T-helper 9 cell (primary cell): ENCODE measurements around the gene MAGEA2B.
"Not testable (repeated sequence)": the region's sequence is repeated elsewhere in the genome, so short reads cannot be mapped to it uniquely, and the experiment has no call there.

Experiments used
- DNase-seq: peaks from one replicate; pipeline ENCODE4 v3.0.0-alpha.2; 2020
- total RNA-seq, 2 donors: gene quantifications; one replicate each; lab custom pipeline; 2026; lab: John Stamatoyannopoulos, UW

Gene MAGEA2B, protein sequence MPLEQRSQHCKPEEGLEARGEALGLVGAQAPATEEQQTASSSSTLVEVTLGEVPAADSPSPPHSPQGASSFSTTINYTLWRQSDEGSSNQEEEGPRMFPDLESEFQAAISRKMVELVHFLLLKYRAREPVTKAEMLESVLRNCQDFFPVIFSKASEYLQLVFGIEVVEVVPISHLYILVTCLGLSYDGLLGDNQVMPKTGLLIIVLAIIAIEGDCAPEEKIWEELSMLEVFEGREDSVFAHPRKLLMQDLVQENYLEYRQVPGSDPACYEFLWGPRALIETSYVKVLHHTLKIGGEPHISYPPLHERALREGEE
- 0 reads per million in 2 donors for total RNA-seq

DNA sequence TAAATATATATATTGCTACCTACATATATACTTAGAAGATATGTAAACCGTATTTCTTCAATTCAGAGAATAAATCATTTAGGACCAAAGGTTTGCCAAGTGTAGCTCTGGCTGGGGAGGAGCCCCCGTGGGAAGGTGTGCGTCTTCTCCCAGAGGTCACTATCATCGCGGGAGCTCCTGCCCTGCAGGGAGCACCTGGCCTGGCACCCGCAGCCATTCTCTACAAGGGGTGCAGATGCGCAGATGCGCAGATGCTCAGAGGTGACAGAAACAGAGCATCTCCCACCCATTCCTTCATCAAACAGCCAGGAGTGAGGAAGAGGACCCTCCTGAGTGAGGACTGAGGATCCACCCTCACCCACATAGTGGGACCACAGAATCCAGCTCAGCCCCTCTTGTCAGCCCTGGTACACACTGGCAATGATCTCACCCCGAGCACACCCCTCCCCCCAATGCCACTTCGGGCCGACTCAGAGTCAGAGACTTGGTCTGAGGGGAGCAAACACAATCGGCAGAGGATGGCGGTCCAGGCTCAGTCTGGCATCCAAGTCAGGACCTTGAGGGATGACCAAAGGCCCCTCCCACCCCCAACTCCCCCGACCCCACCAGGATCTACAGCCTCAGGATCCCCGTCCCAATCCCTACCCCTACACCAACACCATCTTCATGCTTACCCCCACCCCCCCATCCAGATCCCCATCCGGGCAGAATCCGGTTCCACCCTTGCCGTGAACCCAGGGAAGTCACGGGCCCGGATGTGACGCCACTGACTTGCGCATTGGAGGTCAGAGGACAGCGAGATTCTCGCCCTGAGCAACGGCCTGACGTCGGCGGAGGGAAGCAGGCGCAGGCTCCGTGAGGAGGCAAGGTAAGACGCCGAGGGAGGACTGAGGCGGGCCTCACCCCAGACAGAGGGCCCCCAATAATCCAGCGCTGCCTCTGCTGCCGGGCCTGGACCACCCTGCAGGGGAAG lies at the start of gene MAGEA2B:
Gene MAGEA2B (plus strand): TSS at position 814 of the 973 bp plus-strand sequence. CDS start 2,479 bp downstream, outside the sequence.
- DNase-seq, result not testable (repeated sequence)

DNA sequence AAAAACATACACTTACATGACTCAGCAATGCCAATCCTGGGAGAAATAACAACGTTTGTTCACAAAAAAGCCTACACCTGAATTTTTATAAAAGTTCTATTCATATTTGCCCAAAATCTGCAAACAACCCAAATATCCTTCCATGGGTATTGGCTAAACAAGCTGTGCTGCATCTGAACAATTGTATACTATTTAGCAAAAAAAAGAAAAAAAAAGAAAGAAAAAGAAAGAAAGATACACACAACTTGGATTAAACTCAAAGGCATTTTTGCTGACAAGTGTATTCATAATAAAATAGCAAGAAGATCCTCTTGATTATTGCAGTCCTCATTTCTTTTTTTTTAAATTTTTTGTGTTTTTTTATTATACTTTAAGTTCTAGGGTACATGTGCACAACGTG lies 40.3 kb upstream of the MAGEA2B start:
- DNase-seq, result no peak

DNA sequence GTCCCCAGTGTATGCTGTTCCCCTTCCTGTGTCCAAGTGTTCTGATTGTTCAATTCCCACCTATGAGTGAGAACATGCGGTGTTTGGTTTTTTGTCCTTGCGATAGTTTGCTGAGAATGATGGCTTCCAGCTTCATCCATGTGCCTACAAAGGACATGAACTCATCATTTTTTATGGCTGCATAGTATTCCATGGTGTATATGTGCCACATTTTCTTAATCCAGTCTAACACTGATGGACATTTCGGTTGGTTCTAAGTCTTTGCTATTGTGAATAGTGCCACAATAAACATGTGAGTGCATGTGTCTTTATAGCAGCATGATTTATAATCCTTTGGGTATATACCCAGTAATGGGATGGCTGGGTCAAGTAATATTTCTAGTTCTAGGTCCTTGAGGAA lies 39.8 kb upstream of the MAGEA2B start:
- DNase-seq, result not testable (repeated sequence)

DNA sequence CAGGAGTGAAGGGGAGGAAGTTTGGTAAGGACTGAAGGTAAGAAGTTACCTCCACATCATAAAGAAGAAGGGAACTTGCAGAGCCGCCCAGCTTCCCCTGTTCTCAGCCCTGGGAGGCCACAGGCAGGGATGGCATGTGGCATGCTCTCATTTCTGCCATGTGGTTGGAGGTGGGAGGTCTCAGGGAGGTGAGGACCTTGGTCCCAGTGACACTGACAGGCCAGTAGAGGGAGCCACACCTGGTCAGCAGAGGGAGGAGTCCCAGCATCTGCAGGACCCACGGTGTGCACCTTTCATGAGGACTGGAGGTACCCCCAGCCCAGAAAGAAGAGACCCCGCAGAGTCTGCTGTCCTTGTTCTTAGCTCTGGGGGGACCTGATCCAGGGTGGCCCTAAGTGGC lies 33.4 kb upstream of the MAGEA2B start:
- DNase-seq, result not testable (repeated sequence)

DNA sequence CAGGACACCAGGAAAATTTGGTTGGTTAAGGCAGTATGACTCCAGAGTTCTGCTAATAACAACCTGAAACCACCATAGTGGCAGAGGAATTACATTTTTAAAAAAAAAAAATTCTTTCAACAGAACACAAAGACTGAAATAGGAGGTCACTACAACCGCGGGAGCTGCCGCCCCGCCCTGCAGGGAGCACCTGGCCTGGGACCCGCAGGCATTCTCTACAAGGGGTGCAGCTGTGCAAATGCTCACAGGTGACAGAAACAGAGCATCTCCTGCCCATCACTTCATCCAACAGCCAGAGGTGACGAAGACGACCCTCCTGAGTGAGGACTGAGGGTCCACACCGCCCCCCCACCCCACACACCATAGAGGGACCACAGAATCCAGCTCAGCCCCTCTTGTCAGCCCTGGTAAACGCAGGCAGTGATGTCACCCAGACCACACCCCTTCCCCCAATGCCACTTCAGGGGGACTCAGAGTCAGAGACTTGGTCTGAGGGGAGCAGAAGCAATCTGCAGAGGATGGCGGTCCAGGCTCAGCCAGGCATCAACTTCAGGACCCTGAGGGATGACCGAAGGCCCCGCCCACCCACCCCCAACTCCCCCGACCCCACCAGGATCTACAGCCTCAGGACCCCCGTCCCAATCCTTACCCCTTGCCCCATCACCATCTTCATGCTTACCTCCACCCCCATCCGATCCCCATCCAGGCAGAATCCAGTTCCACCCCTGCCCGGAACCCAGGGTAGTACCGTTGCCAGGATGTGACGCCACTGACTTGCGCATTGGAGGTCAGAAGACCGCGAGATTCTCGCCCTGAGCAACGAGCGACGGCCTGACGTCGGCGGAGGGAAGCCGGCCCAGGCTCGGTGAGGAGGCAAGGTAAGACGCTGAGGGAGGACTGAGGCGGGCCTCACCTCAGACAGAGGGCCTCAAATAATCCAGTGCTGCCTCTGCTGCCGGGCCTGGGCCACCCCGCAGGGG lies 16.2 kb upstream of the MAGEA2B start, which contains the start of gene MAGEA3:
Gene MAGEA3 (plus strand): TSS at position 843 of the 980 bp plus-strand sequence. CDS start 2,039 bp downstream, outside the sequence.
- DNase-seq, result not testable (repeated sequence)

DNA sequence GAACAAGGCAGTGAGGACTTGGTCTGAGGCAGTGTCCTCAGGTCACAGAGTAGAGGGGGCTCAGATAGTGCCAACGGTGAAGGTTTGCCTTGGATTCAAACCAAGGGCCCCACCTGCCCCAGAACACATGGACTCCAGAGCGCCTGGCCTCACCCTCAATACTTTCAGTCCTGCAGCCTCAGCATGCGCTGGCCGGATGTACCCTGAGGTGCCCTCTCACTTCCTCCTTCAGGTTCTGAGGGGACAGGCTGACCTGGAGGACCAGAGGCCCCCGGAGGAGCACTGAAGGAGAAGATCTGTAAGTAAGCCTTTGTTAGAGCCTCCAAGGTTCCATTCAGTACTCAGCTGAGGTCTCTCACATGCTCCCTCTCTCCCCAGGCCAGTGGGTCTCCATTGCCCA lies 14.0 kb upstream of the MAGEA2B start:
- DNase-seq, result not testable (repeated sequence)

DNA sequence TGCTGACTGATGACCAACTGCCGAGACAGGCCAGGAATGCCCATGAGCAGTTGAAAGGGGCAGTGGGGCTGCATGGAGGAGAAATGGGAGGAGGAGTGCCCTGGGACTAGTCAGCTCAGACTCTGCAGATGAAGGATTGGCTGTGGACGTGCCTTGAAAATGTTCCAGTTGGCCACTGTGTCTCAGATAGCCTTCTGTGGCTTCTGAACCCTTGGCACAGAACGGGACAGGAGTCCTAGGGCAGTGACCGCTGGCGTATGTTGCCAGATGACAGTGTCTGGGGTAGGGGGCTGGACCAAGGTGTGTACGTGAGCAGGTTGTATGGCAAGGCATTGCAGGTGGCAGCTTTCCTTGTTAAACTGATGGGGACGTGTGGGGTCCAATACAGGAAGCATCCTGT lies 7.9 kb upstream of the MAGEA2B start:
- not testable (repeated sequence) for DNase-seq

DNA sequence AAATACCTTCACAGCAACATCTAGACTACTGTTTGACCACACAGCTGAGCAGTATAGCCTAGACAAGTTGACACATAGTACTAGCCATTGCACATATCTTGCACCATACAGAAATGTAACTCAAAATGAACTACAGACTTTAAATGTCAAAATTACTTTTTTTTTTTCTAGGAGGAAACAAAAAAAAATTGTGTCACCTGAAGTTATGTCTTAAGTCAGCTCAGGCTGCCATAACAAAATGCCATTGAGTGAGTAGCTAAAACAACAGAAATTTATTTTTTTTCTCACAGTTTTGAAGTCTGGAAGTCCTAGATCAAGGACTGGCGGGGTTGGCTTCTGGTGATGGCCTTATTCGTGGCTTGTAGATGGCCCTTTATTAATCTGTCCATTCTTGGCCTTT lies 5.3 kb upstream of the MAGEA2B start, which contains the start of gene CSAG2:
Gene CSAG2 (minus strand): TSS at position 101 of the 400 bp plus-strand sequence. CDS start 161 bp downstream, outside the sequence.
- not testable (repeated sequence) for DNase-seq

DNA sequence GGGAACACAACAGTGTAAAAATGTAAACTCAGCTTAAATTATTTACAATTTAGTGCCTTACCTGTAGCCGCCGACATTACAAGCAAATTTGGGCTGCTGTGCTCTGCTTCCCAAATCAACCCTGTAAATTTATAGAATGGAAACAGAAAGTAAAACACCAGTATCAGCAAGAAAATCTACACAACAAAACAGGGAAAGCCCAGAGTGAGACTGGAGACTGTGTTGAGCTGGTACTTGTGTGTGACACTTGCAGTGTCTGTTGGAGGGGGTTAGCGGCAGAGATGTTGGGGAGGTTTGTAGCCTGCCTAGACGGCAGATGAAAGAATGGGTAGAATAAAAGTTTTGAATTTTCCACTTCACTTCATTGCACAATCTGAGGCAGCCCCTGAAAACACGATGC lies 1.2 kb upstream of the MAGEA2B start:
- not testable (repeated sequence) for DNase-seq

DNA sequence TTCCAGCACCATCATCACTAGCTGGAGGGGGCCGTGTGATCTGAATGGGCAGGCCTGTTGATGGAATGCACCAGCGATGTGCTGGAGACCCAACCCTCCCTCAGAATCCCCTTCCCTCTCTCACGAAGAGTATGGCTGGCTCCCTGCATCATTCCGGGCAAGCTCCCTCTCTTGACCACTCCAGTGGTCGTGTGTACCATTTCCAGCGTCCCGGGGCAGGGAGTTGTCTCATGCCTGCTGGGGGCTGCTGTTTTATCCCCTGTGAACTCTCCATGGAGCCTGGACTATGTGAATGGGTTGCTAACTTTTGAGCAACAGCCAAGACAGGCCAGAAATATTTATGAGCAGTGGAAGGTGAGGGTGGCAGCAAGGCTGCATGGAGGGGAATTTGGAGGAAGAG lies 11.0 kb downstream of the MAGEA2B start:
- no peak for DNase-seq

DNA sequence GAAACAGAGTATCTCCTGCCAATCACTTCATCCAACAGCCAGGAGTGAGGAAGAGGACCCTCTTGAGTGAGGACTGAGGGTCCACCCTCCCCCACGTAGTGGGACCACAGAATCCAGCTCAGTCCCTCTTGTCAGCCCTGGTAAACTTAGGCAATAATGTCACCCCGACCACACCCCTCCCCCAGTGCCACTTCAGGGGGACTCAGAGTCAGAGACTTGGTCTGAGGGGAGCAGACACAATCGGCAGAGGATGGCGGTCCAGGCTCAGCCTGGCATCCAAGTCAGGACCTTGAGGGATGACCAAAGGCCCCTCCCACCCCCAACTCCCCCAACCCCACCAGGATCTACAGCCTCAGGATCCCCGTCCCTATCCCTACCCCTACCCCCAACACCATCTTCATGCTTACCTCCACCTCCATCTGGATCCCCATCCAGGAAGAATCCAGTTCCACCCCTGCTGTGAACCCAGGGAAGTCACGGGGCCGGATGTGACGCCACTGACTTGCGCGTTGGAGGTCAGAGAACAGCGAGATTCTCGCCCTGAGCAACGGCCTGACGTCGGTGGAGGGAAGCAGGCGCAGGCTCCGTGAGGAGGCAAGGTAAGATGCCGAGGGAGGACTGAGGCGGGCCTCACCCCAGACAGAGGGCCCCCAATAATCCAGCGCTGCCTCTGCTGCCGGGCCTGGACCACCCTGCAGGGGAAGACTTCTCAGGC lies 19.0 kb downstream of the MAGEA2B start, which contains the start of the genes CSAG1 and MAGEA12:
Gene CSAG1 (minus strand): TSS at position 461 of the 715 bp plus-strand sequence. CDS start 1,261 bp downstream, outside the sequence.
Gene MAGEA12 (plus strand): TSS at position 497 of the 715 bp plus-strand sequence. CDS start 2,405 bp downstream, outside the sequence.
- no peak for DNase-seq

DNA sequence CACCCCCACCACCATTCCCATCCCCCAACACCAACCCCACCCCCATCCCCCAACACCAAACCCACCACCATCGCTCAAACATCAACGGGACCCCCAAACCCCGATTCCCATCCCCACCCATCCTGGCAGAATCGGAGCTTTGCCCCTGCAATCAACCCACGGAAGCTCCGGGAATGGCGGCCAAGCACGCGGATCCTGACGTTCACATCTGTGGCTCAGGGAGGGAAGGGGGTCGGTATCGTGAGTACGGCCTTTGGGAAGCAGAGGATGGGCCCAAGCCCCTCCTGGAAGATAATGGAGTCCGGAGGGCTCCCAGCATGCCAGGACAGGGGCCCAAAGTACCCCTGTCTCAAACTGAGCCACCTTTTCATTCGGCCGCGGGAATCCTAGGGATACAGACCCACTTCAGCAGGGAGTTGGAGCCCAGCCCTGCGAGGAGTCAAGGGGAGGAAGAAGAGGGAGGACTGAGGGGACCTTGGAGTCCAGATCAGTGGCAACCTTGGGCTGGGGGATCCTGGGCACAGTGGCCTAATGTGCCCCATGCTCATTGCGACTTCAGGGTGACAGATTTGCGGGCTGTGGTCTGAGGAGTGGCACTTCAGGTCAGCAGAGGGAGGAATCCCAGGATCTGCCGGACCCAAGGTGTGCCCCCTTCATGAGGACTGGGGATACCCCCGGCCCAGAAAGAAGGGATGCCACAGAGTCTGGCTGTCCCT lies 19.9 kb downstream of the MAGEA2B start:
- not testable (repeated sequence) for DNase-seq

DNA sequence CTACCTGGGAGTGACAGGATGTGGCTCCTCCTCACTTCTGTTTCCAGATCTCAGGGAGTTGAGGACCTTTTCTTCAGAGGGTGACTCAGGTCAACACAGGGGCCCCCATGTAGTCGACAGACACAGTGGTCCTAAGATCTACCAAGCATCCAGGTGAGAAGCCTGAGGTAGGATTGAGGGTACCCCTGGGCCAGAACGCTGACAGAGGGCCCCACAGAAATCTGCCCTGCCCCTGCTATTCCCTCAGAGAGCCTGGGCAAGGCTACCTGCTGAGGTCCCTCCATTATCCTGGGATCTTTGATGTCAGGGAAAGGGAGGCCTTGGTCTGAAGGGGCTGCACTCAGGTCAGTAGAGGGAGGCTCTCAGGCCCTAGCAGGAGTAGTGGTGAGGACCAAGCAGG lies 20.7 kb downstream of the MAGEA2B start:
- no peak for DNase-seq

DNA sequence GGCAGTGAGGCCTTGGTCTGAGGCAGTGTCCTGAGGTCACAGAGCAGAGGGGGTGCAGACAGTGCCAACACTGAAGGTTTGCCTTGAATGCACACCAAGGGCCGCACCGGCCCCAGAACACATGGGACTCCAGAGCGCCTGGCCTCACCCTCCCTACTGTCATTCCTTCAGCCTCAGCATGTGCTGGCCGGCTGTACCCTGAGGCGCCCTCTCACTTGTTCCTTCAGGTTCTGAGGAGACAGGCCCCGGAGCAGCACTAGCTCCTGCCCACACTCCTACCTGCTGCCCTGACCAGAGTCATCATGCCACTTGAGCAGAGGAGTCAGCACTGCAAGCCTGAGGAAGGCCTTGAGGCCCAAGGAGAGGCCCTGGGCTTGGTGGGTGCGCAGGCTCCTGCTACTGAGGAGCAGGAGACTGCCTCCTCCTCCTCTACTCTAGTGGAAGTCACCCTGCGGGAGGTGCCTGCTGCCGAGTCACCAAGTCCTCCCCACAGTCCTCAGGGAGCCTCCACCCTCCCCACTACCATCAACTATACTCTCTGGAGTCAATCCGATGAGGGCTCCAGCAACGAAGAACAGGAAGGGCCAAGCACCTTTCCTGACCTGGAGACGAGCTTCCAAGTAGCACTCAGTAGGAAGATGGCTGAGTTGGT lies 21.6 kb downstream of the MAGEA2B start:
- no peak for DNase-seq

DNA sequence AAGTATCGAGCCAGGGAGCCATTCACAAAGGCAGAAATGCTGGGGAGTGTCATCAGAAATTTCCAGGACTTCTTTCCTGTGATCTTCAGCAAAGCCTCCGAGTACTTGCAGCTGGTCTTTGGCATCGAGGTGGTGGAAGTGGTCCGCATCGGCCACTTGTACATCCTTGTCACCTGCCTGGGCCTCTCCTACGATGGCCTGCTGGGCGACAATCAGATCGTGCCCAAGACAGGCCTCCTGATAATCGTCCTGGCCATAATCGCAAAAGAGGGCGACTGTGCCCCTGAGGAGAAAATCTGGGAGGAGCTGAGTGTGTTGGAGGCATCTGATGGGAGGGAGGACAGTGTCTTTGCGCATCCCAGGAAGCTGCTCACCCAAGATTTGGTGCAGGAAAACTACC lies 22.1 kb downstream of the MAGEA2B start:
- DNase-seq, result not testable (repeated sequence)

DNA sequence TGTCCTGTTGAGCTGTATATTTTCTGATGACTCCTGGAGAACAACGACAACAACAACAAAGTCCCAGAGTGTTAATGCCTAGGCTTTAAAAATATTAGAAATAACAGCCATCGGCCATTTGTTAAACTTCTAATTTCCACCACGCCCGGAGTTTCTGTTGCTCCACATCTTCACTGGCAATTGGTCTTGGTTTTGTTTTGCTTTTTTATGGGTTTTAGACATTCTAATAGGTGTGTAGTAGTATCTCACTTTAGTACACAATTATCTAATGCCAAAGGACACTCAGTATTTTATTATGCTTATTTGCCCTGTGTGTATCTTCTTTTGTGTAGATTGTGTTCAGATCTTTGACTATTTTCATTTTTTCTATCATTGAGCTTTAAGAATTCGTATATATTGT lies 24.1 kb downstream of the MAGEA2B start:
- no peak for DNase-seq

DNA sequence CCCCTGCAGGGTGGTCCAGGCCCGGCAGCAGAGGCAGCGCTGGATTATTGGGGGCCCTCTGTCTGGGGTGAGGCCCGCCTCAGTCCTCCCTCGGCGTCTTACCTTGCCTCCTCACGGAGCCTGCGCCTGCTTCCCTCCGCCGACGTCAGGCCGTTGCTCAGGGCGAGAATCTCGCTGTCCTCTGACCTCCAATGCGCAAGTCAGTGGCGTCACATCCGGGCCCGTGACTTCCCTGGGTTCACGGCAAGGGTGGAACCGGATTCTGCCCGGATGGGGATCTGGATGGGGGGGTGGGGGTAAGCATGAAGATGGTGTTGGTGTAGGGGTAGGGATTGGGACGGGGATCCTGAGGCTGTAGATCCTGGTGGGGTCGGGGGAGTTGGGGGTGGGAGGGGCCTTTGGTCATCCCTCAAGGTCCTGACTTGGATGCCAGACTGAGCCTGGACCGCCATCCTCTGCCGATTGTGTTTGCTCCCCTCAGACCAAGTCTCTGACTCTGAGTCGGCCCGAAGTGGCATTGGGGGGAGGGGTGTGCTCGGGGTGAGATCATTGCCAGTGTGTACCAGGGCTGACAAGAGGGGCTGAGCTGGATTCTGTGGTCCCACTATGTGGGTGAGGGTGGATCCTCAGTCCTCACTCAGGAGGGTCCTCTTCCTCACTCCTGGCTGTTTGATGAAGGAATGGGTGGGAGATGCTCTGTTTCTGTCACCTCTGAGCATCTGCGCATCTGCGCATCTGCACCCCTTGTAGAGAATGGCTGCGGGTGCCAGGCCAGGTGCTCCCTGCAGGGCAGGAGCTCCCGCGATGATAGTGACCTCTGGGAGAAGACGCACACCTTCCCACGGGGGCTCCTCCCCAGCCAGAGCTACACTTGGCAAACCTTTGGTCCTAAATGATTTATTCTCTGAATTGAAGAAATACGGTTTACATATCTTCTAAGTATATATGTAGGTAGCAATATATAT lies 39.5 kb downstream of the MAGEA2B start, which contains the start of gene MAGEA2:
Gene MAGEA2 (minus strand): TSS at position 157 of the 965 bp plus-strand sequence. CDS start 2,479 bp downstream, outside the sequence.
- DNase-seq, result not testable (repeated sequence)

DNA sequence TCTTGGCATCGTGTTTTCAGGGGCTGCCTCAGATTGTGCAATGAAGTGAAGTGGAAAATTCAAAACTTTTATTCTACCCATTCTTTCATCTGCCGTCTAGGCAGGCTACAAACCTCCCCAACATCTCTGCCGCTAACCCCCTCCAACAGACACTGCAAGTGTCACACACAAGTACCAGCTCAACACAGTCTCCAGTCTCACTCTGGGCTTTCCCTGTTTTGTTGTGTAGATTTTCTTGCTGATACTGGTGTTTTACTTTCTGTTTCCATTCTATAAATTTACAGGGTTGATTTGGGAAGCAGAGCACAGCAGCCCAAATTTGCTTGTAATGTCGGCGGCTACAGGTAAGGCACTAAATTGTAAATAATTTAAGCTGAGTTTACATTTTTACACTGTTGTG lies 40.4 kb downstream of the MAGEA2B start:
- not testable (repeated sequence) for DNase-seq
